Daoy (cell line): ENCODE measurements around the gene C16orf95. TPM values are rescaled to one million over a fixed set of nuclear protein-coding genes. Genes with fewer than 3 reads are reported as not detected.
"Not testable (repeated sequence)": the region's sequence is repeated elsewhere in the genome, so short reads cannot be mapped to it uniquely, and the experiment has no call there.

Experiments used
- DNase-seq: peaks from one replicate; pipeline ENCODE4 v3.0.0-alpha.2; 2015; ENCODE audit warnings: low read depth
- total RNA-seq: library from RNA; depleted of rRNA; stranded (reverse); fragments of >200 nt; shearing (Covaris generic); gene quantifications from 2 replicates; pipeline ENCODE4 v1.2.3, GENCODE V29; 2014

C16orf95 gene
- total RNA-seq, 1 experiment from 2014 or later = 7.3 TPM

GRCh38 chr16:87346517-87347060 lies 29.4 kb upstream of the C16orf95 start:
- DNase-seq = no peak

- DNase-seq = no peak
Observed at GRCh38 chr16:87345726-87346424, 28.7 kb upstream of the C16orf95 start.

GRCh38 chr16:87344931-87345631 lies 27.9 kb upstream of the C16orf95 start:
- DNase-seq = peak; percentile 14

- no peak for DNase-seq
Observed at GRCh38 chr16:87344165-87344930, 27.2 kb upstream of the C16orf95 start.

GRCh38 chr16:87343753-87344050 lies 26.5 kb upstream of the C16orf95 start:
- DNase-seq = no peak

- DNase-seq = no peak
Observed at GRCh38 chr16:87342978-87343752, 26.0 kb upstream of the C16orf95 start.

GRCh38 chr16:87342504-87342903 lies 25.3 kb upstream of the C16orf95 start:
- no peak for DNase-seq

GRCh38 chr16:87340198-87340597 lies 23.0 kb upstream of the C16orf95 start:
- no peak for DNase-seq

- not testable (repeated sequence) for DNase-seq
Observed at GRCh38 chr16:87339724-87340105, 22.5 kb upstream of the C16orf95 start.

GRCh38 chr16:87339086-87339723 lies 22.0 kb upstream of the C16orf95 start:
- DNase-seq = no peak

GRCh38 chr16:87338155-87338765 lies 21.1 kb upstream of the C16orf95 start:
- no peak for DNase-seq

- no peak for DNase-seq
Observed at GRCh38 chr16:87337262-87337771, 20.1 kb upstream of the C16orf95 start.

GRCh38 chr16:87336434-87337240 lies 19.4 kb upstream of the C16orf95 start:
- DNase-seq = no peak

- no peak for DNase-seq
Observed at GRCh38 chr16:87335625-87336433, 18.6 kb upstream of the C16orf95 start.

- DNase-seq = no peak
Observed at GRCh38 chr16:87334651-87335624, 17.7 kb upstream of the C16orf95 start.

GRCh38 chr16:87333581-87334331 lies 16.6 kb upstream of the C16orf95 start:
- no peak for DNase-seq

GRCh38 chr16:87333101-87333500 lies 15.9 kb upstream of the C16orf95 start:
- DNase-seq = no peak
